ENCODE results near the gene PHETA1. TPM values are rescaled to one million over a fixed set of nuclear protein-coding genes. Genes with fewer than 3 reads are reported as not detected.
A peak's percentile ranks its signal among the peaks of the same experiment; 100 is the strongest.

Gene PHETA1
- total RNA-seq, 1 experiment from 2014 or later, result 12.4 TPM

- Mint-ChIP-seq H3K4me1 (no peaks in the 10 kb centered on the region), H3K27me3 (ENCODE audit: low read depth) (no peaks in the 10 kb centered on the region), H3K4me3 (no peak overlapping the region), H3K27ac (peak overlapping the region; percentile 79), H3K9me3 (no peaks in the 10 kb centered on the region), H3K36me3 (no peaks in the 10 kb centered on the region)
- ATAC-seq (no peak), DNase-seq (ENCODE audit: low spot score) (no peak)
- TF ChIP-seq, protein P1, sequence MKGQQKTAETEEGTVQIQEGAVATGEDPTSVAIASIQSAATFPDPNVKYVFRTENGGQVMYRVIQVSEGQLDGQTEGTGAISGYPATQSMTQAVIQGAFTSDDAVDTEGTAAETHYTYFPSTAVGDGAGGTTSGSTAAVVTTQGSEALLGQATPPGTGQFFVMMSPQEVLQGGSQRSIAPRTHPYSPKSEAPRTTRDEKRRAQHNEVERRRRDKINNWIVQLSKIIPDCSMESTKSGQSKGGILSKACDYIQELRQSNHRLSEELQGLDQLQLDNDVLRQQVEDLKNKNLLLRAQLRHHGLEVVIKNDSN (CRISPR knock-in tag; IDR thresholded peaks at IDR 0.05), result no peak
- TF ChIP-seq ZNF138 (CRISPR knock-in tag; conservative IDR thresholded peaks at IDR 0.05) (no peak), NFATC4 (CRISPR knock-in tag; IDR thresholded peaks at IDR 0.05) (no peak), FOXJ3 (CRISPR knock-in tag; IDR thresholded peaks at IDR 0.05; ENCODE audit: borderline replicate concordance) (no peak), SP1 (CRISPR knock-in tag; conservative IDR thresholded peaks at IDR 0.05) (no peak), PRRX2 (CRISPR knock-in tag; IDR thresholded peaks at IDR 0.05) (no peak), NR1H2 (CRISPR knock-in tag; IDR thresholded peaks at IDR 0.05) (no peak), ZNF416 (CRISPR knock-in tag; IDR thresholded peaks at IDR 0.05) (no peak), TEAD1 (CRISPR knock-in tag; IDR thresholded peaks at IDR 0.05) (no peak), ELF4 (CRISPR knock-in tag; IDR thresholded peaks at IDR 0.05; ENCODE audit: low read depth) (no peak), HMGXB4 (CRISPR knock-in tag; IDR thresholded peaks at IDR 0.05) (no peak), USF2 (CRISPR knock-in tag; IDR thresholded peaks at IDR 0.05) (no peak), PREB (CRISPR knock-in tag; IDR thresholded peaks at IDR 0.05; ENCODE audit: borderline replicate concordance) (no peak), GTF2I (CRISPR knock-in tag; conservative IDR thresholded peaks at IDR 0.05) (no peak), MAX (CRISPR knock-in tag; IDR thresholded peaks at IDR 0.05) (no peak)
- TF ChIP-seq, protein P2, sequence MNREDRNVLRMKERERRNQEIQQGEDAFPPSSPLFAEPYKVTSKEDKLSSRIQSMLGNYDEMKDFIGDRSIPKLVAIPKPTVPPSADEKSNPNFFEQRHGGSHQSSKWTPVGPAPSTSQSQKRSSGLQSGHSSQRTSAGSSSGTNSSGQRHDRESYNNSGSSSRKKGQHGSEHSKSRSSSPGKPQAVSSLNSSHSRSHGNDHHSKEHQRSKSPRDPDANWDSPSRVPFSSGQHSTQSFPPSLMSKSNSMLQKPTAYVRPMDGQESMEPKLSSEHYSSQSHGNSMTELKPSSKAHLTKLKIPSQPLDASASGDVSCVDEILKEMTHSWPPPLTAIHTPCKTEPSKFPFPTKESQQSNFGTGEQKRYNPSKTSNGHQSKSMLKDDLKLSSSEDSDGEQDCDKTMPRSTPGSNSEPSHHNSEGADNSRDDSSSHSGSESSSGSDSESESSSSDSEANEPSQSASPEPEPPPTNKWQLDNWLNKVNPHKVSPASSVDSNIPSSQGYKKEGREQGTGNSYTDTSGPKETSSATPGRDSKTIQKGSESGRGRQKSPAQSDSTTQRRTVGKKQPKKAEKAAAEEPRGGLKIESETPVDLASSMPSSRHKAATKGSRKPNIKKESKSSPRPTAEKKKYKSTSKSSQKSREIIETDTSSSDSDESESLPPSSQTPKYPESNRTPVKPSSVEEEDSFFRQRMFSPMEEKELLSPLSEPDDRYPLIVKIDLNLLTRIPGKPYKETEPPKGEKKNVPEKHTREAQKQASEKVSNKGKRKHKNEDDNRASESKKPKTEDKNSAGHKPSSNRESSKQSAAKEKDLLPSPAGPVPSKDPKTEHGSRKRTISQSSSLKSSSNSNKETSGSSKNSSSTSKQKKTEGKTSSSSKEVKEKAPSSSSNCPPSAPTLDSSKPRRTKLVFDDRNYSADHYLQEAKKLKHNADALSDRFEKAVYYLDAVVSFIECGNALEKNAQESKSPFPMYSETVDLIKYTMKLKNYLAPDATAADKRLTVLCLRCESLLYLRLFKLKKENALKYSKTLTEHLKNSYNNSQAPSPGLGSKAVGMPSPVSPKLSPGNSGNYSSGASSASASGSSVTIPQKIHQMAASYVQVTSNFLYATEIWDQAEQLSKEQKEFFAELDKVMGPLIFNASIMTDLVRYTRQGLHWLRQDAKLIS (CRISPR knock-in tag; IDR thresholded peaks at IDR 0.05; ENCODE audit: borderline replicate concordance), result no peak
- TF ChIP-seq, protein P3, sequence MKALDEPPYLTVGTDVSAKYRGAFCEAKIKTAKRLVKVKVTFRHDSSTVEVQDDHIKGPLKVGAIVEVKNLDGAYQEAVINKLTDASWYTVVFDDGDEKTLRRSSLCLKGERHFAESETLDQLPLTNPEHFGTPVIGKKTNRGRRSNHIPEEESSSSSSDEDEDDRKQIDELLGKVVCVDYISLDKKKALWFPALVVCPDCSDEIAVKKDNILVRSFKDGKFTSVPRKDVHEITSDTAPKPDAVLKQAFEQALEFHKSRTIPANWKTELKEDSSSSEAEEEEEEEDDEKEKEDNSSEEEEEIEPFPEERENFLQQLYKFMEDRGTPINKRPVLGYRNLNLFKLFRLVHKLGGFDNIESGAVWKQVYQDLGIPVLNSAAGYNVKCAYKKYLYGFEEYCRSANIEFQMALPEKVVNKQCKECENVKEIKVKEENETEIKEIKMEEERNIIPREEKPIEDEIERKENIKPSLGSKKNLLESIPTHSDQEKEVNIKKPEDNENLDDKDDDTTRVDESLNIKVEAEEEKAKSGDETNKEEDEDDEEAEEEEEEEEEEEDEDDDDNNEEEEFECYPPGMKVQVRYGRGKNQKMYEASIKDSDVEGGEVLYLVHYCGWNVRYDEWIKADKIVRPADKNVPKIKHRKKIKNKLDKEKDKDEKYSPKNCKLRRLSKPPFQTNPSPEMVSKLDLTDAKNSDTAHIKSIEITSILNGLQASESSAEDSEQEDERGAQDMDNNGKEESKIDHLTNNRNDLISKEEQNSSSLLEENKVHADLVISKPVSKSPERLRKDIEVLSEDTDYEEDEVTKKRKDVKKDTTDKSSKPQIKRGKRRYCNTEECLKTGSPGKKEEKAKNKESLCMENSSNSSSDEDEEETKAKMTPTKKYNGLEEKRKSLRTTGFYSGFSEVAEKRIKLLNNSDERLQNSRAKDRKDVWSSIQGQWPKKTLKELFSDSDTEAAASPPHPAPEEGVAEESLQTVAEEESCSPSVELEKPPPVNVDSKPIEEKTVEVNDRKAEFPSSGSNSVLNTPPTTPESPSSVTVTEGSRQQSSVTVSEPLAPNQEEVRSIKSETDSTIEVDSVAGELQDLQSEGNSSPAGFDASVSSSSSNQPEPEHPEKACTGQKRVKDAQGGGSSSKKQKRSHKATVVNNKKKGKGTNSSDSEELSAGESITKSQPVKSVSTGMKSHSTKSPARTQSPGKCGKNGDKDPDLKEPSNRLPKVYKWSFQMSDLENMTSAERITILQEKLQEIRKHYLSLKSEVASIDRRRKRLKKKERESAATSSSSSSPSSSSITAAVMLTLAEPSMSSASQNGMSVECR (CRISPR knock-in tag; IDR thresholded peaks at IDR 0.05; ENCODE audit: borderline replicate concordance), result no peak
- TF ChIP-seq, protein P4, sequence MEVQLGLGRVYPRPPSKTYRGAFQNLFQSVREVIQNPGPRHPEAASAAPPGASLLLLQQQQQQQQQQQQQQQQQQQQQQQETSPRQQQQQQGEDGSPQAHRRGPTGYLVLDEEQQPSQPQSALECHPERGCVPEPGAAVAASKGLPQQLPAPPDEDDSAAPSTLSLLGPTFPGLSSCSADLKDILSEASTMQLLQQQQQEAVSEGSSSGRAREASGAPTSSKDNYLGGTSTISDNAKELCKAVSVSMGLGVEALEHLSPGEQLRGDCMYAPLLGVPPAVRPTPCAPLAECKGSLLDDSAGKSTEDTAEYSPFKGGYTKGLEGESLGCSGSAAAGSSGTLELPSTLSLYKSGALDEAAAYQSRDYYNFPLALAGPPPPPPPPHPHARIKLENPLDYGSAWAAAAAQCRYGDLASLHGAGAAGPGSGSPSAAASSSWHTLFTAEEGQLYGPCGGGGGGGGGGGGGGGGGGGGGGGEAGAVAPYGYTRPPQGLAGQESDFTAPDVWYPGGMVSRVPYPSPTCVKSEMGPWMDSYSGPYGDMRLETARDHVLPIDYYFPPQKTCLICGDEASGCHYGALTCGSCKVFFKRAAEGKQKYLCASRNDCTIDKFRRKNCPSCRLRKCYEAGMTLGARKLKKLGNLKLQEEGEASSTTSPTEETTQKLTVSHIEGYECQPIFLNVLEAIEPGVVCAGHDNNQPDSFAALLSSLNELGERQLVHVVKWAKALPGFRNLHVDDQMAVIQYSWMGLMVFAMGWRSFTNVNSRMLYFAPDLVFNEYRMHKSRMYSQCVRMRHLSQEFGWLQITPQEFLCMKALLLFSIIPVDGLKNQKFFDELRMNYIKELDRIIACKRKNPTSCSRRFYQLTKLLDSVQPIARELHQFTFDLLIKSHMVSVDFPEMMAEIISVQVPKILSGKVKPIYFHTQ (CRISPR knock-in tag; IDR thresholded peaks at IDR 0.05), result no peak
- ChIA-PET POLR2A (no interaction called here), CTCF (interaction anchor here (0.5 to 3.9 kb wide), 2 partner anchors 35 to 312 kb away, joined by 4 to 14 read pairs; no protein-coding TSS in a partner anchor)
Observed at GRCh38 chr12:111361073-111361716, 7.7 kb downstream of the PHETA1 start.

All from WTC11 (cell line).